Mesodermal cell (in vitro differentiated cells): Measurements from ENCODE around the gene TMEM178B.

Experiments
- H3K27ac ChIP-seq: 2 replicates; pipeline ENCODE4 v1.7.0; 2013; ENCODE audit warnings: mild to moderate bottlenecking, low read depth, low read length, moderate library complexity; ENCODE audit not compliant: severe bottlenecking
- H3K36me3 ChIP-seq: 2 replicates; pipeline ENCODE4 v1.7.1; 2013; ENCODE audit warnings: mild to moderate bottlenecking, low read length, moderate library complexity; ENCODE audit not compliant: control insufficient read depth, insufficient read depth
- H3K4me1 ChIP-seq: one replicate; pipeline ENCODE4 v1.7.1; 2013; ENCODE audit warnings: mild to moderate bottlenecking, low read length; ENCODE audit not compliant: insufficient read depth, control insufficient read depth, poor library complexity, severe bottlenecking
- H3K4me3 ChIP-seq: 2 replicates; pipeline ENCODE4 v1.7.0; 2013; ENCODE audit warnings: low read length, control low read depth, mild to moderate bottlenecking; ENCODE audit not compliant: insufficient read depth, poor library complexity, severe bottlenecking; ENCODE audit errors: extremely low read depth
- H3K9me3 ChIP-seq: 2 replicates; pipeline ENCODE4 v1.7.1; 2013; ENCODE audit warnings: mild to moderate bottlenecking, low read length, moderate library complexity; ENCODE audit not compliant: control insufficient read depth
- WGBS, 2 experiments: methylation state at CpG; one replicate each; pipeline ENCODE4 v1.1.5; 2013; ENCODE audit warnings: missing lambda C conversion rate in 2 of 2; ENCODE audit not compliant: insufficient coverage in 2 of 2; 5-methylcytosine and 5-hydroxymethylcytosine counted together

TMEM178B gene

DNA sequence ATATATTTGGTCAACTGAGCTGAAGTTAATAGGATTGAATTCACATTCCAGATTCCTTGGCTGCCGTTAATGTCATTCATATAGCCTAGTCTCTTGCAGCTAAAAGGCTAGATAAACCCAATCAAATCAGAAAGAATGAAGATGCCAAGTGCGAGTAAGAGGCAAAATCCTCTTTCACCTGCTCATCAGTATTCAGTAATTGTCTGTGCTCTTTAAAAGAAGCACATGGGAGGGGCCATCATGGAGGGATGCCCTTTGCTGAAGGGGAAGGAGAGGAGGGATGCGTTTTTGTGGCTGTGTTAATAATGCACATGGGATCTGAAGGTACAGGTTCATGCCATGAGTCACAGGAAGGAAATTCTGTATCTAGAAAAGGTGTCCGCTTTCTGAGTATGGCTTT, 232.2 kb downstream of the TMEM178B start:
- H3K4me1 ChIP-seq, result no peaks in the 10 kb centered on the region
- no peaks in the 10 kb centered on the region for H3K9me3 ChIP-seq
- H3K27ac ChIP-seq, result no peak overlapping the region
- whole genome bisulfite sequencing, 2 experiments, result 82 to 96% methylated on average over 2 to 3 of the region's 4 CpGs
- H3K4me3 ChIP-seq, result no peak overlapping the region
- no peaks in the 10 kb centered on the region for H3K36me3 ChIP-seq

DNA sequence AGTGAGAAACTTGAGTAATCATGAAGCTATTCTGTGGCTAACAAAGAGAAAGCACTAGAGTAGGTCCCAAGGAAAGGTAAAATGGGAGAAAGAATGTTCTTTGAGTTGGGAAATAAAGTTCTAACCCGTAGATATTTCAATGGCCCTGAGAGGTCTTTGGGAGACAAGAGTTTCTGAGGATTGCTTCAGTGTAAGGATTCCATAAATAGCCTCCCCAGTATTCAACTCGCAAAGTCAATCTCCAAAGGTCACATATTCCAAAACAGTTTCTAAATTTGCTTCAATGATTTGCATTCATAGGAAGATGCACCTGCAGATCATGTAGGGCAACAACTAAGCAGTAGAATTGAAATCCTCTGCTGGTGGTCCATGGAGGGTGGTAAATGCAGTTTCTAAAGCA, 238.5 kb downstream of the TMEM178B start:
- no peak overlapping the region for H3K4me3 ChIP-seq
- H3K4me1 ChIP-seq, result no peaks in the 10 kb centered on the region
- no peak overlapping the region for H3K27ac ChIP-seq
- H3K36me3 ChIP-seq, result no peaks in the 10 kb centered on the region
- no peaks in the 10 kb centered on the region for H3K9me3 ChIP-seq
- 80 to 86% methylated on average over 1 of the region's 2 CpGs for WGBS, 2 experiments

DNA sequence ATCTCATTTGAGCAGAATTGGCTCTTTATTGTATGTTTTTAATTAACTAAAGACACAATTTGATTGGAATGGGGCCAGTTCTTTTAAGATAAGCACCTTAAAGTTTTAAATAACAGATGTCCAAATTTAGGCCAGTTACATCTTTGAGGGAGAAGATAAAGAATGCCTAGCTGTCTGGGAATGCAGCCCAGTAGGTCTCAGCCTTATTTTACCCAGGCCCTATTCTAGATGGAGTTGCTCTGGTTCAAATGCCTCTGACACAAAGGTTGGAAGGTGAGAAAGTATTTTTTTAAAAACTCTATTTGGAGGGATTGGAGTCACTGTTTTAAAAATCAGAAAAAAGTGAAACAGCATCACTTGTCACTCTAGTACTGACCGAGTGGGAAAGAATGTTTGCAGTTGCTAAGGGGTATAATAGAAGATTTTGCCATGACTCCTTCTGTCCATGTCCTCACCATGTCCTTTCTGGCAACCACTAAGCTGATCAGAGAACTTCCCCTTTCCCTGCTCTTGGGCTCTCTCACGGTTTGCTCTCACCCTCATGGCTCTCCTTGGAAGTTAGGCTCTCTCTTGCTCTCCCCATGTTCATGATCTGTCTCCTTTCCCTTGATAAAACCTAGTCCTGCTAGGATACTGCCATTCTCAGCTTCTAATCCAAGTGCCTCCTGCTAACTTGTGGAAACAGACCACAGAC, 239.1 kb downstream of the TMEM178B start:
- Histone ChIP-seq H3K27ac (no peak overlapping the region), H3K4me1 (no peaks in the 10 kb centered on the region), H3K4me3 (no peak overlapping the region), H3K36me3 (no peaks in the 10 kb centered on the region), H3K9me3 (no peaks in the 10 kb centered on the region)
- 25 to 64% methylated on average over 1 of the region's 2 CpGs for WGBS, 2 experiments

DNA sequence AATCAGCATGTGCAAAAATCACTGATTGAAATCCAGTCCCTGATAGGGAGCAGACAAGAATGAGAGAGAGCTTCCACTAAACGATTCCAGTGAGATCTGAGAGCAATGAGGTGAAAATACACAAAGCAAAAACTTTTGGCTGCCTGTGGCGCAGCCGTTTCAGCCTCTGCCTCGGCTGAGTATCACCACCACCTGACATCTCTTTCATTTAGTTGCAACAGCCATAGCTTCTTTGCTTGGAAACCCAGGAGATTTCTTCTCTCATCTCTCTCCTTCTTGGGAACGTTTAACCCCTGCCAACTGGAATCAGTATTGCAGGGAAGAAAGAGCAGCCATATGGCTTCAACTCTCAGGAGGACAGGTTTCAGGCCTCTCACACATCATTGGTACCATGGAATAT, 240.0 kb downstream of the TMEM178B start:
- no peak overlapping the region for H3K4me3 ChIP-seq
- no peaks in the 10 kb centered on the region for H3K36me3 ChIP-seq
- no peaks in the 10 kb centered on the region for H3K4me1 ChIP-seq
- H3K27ac ChIP-seq, result no peak overlapping the region
- H3K9me3 ChIP-seq, result no peaks in the 10 kb centered on the region
- WGBS, 2 experiments, result 69 to 84% methylated on average over 3 to 5 of the region's 5 CpGs

DNA sequence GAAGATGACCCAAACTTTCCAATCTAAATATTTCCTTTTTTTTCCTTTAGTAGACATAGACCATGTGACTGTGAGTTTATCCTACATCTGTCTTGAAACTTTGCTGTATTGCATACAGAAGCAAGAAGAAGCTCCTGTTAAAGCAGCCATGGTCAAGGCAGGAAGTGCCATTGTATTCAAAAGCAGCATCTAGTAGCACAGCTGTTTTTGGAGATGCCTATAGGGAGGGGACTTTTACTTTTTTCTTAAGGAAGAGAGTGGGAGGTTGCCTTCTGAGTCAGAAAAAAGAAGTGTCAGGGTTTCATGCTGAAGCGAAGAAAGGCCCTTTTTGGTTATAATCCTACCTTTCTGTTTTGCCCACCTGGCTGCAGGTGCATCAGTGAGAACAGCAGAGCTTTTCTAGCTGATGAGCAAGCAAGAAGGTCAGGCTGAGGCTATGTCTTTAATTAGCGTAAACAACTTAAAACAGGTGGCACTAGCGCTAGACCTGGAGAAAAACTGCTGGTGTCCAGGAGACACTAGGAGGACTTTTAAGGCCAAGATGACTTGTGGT, 243.2 kb downstream of the TMEM178B start:
- 89 to 97% methylated on average over 2 to 3 of the region's 3 CpGs for WGBS, 2 experiments
- H3K4me3 ChIP-seq, result no peak overlapping the region

DNA sequence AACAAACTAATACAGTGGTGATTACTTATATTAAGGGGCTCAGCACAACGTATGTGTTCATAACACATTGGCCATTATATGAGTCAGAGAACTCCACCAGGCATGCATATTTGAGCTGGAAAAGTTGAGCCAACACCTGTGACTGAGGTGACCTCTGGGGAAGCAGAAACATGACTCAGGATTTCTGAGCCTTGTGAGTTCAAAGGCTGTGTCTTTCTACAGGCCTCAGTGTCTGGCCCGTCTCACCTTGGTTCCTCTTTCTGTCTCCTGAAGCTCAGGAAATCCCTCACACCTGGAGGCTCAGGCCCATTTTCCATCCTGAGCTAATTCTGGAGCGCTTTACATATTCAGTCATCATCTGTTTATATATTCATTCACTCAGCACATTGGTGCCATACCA, 246.4 kb downstream of the TMEM178B start:
- WGBS, 2 experiments, result 83 to 100% methylated on average over 1 to 2 of the region's 3 CpGs
- no peaks in the 10 kb centered on the region for H3K4me1 ChIP-seq
- H3K9me3 ChIP-seq, result no peaks in the 10 kb centered on the region
- no peak overlapping the region for H3K27ac ChIP-seq
- H3K36me3 ChIP-seq, result no peaks in the 10 kb centered on the region
- H3K4me3 ChIP-seq, result no peak overlapping the region

More for the DNA sequence above, 243.2 kb downstream of the TMEM178B start:
- H3K9me3 ChIP-seq, result no peaks in the 10 kb centered on the region
- no peak overlapping the region for H3K27ac ChIP-seq
- no peaks in the 10 kb centered on the region for H3K4me1 ChIP-seq
- no peaks in the 10 kb centered on the region for H3K36me3 ChIP-seq

DNA sequence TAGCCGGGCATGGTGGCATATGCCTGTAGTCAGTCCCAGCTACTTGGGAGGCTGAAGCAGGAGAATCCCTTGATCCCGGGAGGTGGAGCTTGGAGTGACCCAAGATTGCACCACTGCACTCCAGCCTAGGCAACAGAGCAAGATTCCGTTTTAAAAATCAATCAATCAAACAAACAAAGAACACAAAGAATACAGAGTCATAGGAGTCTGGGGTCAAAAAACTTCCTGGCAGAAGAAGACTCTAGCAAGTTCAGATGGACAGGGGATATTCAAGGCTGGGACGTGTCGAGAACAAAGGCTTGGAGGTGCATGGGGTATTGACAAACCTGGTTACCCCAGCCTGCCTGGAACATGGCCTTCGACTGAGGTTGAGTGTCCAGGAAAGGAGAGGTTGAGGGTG, 248.5 kb downstream of the TMEM178B start:
- Histone ChIP-seq H3K27ac (no peak overlapping the region), H3K4me3 (no peak overlapping the region), H3K36me3 (no peaks in the 10 kb centered on the region), H3K4me1 (no peaks in the 10 kb centered on the region), H3K9me3 (no peaks in the 10 kb centered on the region)
- 90 to 91% methylated on average over 3 to 4 of the region's 6 CpGs for WGBS, 2 experiments

DNA sequence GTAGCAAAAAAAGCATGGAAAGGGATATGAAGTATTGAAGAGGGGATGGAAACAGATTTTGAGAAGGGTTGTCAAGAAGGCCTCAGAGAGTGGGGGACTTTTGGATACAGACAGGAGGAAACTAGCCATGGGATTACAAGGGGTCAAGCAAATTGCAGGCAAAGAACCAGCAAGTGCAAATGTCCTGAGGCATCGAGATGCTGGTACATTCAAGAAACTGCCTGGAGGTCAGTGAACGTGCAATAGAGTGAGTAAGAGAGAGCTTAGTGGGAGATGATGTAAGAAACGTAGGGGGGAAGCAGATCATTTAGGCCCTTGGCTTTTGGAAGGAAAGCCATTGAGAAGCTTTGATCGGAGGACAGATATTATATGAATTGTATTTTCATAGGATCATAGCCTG, 250.0 kb downstream of the TMEM178B start:
- no peak overlapping the region for H3K27ac ChIP-seq
- no peaks in the 10 kb centered on the region for H3K4me1 ChIP-seq
- WGBS, 2 experiments, result 89 to 93% methylated on average over 4 of the region's 4 CpGs
- no peak overlapping the region for H3K4me3 ChIP-seq
- no peaks in the 10 kb centered on the region for H3K36me3 ChIP-seq
- H3K9me3 ChIP-seq, result no peaks in the 10 kb centered on the region

DNA sequence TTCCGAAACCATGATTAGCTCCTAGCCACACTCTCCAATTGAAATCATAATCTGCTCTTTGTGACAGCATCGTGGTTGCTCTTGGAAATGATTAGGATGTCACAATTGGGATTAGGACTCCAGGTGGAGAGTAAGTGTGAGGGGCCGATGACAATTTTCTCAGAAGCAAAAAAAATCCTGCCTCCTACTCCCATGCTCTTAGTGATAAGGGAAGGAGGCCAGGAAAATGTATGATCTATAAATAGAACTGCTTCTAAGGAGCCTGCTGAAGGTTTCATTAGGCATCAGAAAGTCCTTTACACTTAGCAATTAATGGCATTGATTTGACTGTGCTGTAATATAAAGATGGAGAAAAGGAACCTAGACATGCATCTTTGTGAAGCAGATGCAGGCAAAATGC, 251.0 kb downstream of the TMEM178B start:
- no peak overlapping the region for H3K27ac ChIP-seq
- no peak overlapping the region for H3K4me3 ChIP-seq
- no peaks in the 10 kb centered on the region for H3K4me1 ChIP-seq
- H3K9me3 ChIP-seq, result no peaks in the 10 kb centered on the region
- WGBS, 2 experiments, result 80% methylated on average over 1 of the region's 3 CpGs; no CpG with 5 or more reads in 1 of the 2 experiments
- H3K36me3 ChIP-seq, result no peaks in the 10 kb centered on the region

DNA sequence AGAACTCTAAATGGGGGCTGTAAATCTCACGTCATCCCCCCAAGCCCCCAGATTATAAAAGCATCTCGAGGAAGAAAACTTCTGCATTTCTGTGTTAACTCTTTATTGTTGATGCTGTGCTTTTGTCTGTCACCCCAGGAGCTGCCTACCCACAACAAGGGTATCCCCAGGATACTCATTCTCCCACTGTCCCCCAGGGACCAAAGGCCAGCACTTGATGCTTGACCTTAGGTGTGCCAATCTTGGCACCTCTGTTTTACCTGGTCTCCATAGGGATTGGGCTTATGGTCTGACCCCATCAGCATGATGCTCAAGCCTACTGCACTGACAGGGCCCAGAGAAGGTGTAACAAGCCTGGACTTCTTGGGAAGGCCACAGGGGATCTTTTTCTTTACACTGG, 251.4 kb downstream of the TMEM178B start:
- H3K4me3 ChIP-seq, result no peak overlapping the region
- no peaks in the 10 kb centered on the region for H3K36me3 ChIP-seq
- WGBS, 2 experiments, result 55 to 80% methylated on average over 1 to 2 of the region's 2 CpGs
- H3K9me3 ChIP-seq, result no peaks in the 10 kb centered on the region
- H3K27ac ChIP-seq, result no peak overlapping the region
- no peaks in the 10 kb centered on the region for H3K4me1 ChIP-seq

DNA sequence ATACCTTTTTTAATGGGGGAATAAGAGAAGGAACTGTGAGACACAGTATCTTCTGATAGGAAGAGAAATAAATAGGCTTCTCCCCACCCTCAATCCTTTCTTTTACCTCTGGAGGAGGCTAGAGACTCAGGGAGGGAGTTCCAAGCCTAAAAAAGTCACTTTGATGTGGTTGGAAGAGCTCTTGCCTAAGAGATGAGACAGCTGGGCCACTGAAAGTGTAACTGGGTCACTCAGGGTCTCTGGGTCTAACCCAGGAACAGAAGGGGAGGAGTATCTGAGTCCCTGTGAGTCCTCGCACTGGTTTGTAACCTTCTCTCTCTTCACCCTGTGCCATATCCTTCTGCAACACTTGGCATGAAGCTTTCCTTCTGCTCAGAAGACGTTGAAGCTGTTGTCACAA, 254.4 kb downstream of the TMEM178B start:
- H3K36me3 ChIP-seq, result no peaks in the 10 kb centered on the region
- 80 to 82% methylated on average over 1 to 2 of the region's 2 CpGs for WGBS, 2 experiments

More for the DNA sequence above, 254.4 kb downstream of the TMEM178B start:
- no peaks in the 10 kb centered on the region for H3K9me3 ChIP-seq
- H3K4me3 ChIP-seq, result no peak overlapping the region
- H3K27ac ChIP-seq, result no peak overlapping the region
- no peaks in the 10 kb centered on the region for H3K4me1 ChIP-seq
